Measurements from ENCODE around the gene AKAIN1.

AKAIN1 gene

GRCh38 chr18:5146093-5146492 is 51.0 kb downstream of the AKAIN1 start:
- H3K4me3 ChIP-seq (ENCODE audit: low read length) = no peak overlapping the region
- no peak for TF ChIP-seq ZNF274 (IDR thresholded peaks at IDR 0.05; ENCODE audit: low read depth, low read length)

- no peak overlapping the region for H3K4me3 ChIP-seq (ENCODE audit: low read length)
- no peak for TF ChIP-seq ZNF274 (IDR thresholded peaks at IDR 0.05; ENCODE audit: low read depth, low read length)
Measured at GRCh38 chr18:5145168-5145825, 51.8 kb downstream of the AKAIN1 start.

GRCh38 chr18:5144629-5145028 is 52.4 kb downstream of the AKAIN1 start:
- TF ChIP-seq ZNF274 (IDR thresholded peaks at IDR 0.05; ENCODE audit: low read depth, low read length) = no peak
- H3K4me3 ChIP-seq (ENCODE audit: low read length) = no peak overlapping the region

- no peak for TF ChIP-seq ZNF274 (IDR thresholded peaks at IDR 0.05; ENCODE audit: low read depth, low read length)
- no peak overlapping the region for H3K4me3 ChIP-seq (ENCODE audit: low read length)
Measured at GRCh38 chr18:5142859-5143258, 54.2 kb downstream of the AKAIN1 start.

GRCh38 chr18:5142131-5142530 is 54.9 kb downstream of the AKAIN1 start:
- H3K4me3 ChIP-seq (ENCODE audit: low read length) = no peak overlapping the region
- no peak for TF ChIP-seq ZNF274 (IDR thresholded peaks at IDR 0.05; ENCODE audit: low read depth, low read length)

- no peak overlapping the region for H3K4me3 ChIP-seq (ENCODE audit: low read length)
- TF ChIP-seq ZNF274 (IDR thresholded peaks at IDR 0.05; ENCODE audit: low read depth, low read length) = no peak
Measured at GRCh38 chr18:5137261-5137660, 59.8 kb downstream of the AKAIN1 start.

- no peak for TF ChIP-seq ZNF274 (IDR thresholded peaks at IDR 0.05; ENCODE audit: low read depth, low read length)
- no peak overlapping the region for H3K4me3 ChIP-seq (ENCODE audit: low read length)
Measured at GRCh38 chr18:5132987-5133386, 64.1 kb downstream of the AKAIN1 start.

- no peak for TF ChIP-seq ZNF274 (IDR thresholded peaks at IDR 0.05; ENCODE audit: low read depth, low read length)
- no peak overlapping the region for H3K4me3 ChIP-seq (ENCODE audit: low read length)
Measured at GRCh38 chr18:5122272-5122671, 74.8 kb downstream of the AKAIN1 start.

- no peak for TF ChIP-seq ZNF274 (IDR thresholded peaks at IDR 0.05; ENCODE audit: low read depth, low read length)
Measured at GRCh38 chr18:5110266-5110665, 86.8 kb downstream of the AKAIN1 start.

GRCh38 chr18:5107988-5108387 is 89.1 kb downstream of the AKAIN1 start:
- no peak overlapping the region for H3K4me3 ChIP-seq (ENCODE audit: low read length)
- no peak for TF ChIP-seq ZNF274 (IDR thresholded peaks at IDR 0.05; ENCODE audit: low read depth, low read length)

More at GRCh38 chr18:5110266-5110665, 86.8 kb downstream of the AKAIN1 start:
- H3K4me3 ChIP-seq (ENCODE audit: low read length) = no peak overlapping the region

- H3K4me3 ChIP-seq (ENCODE audit: low read length) = no peak overlapping the region
- no peak for TF ChIP-seq ZNF274 (IDR thresholded peaks at IDR 0.05; ENCODE audit: low read depth, low read length)
Measured at GRCh38 chr18:5106730-5107129, 90.3 kb downstream of the AKAIN1 start.

GRCh38 chr18:5104246-5104645 is 92.8 kb downstream of the AKAIN1 start:
- no peak overlapping the region for H3K4me3 ChIP-seq (ENCODE audit: low read length)
- no peak for TF ChIP-seq ZNF274 (IDR thresholded peaks at IDR 0.05; ENCODE audit: low read depth, low read length)

- no peak for TF ChIP-seq ZNF274 (IDR thresholded peaks at IDR 0.05; ENCODE audit: low read depth, low read length)
- no peak overlapping the region for H3K4me3 ChIP-seq (ENCODE audit: low read length)
Measured at GRCh38 chr18:5103693-5104092, 93.4 kb downstream of the AKAIN1 start.

- H3K4me3 ChIP-seq (ENCODE audit: low read length) = no peak overlapping the region
- no peak for TF ChIP-seq ZNF274 (IDR thresholded peaks at IDR 0.05; ENCODE audit: low read depth, low read length)
Measured at GRCh38 chr18:5103286-5103685, 93.8 kb downstream of the AKAIN1 start.

- TF ChIP-seq ZNF274 (IDR thresholded peaks at IDR 0.05; ENCODE audit: low read depth, low read length) = no peak
- no peak overlapping the region for H3K4me3 ChIP-seq (ENCODE audit: low read length)
Measured at GRCh38 chr18:5097116-5097703, 99.8 kb downstream of the AKAIN1 start.

GRCh38 chr18:5095239-5095638 is 101.8 kb downstream of the AKAIN1 start:
- TF ChIP-seq ZNF274 (IDR thresholded peaks at IDR 0.05; ENCODE audit: low read depth, low read length) = no peak
- no peak overlapping the region for H3K4me3 ChIP-seq (ENCODE audit: low read length)

Data from GM08714 (cell line).